IMR-90 (cell line): ENCODE measurements around the gene RAD18. TPM values are rescaled to one million over a fixed set of nuclear protein-coding genes. Genes with fewer than 3 reads are reported as not detected.

Experiments used
- ATAC-seq: fragments of 200-7000 bp; cut with Tn5 transposase; 2 replicates; pipeline ENCODE4 v1.9.1; 2020; ENCODE audit warnings: low read depth, mild to moderate bottlenecking, moderate library complexity
- BruUV-seq: library from RNA; stranded (reverse); fragments of 400-500 nt; replicated peaks from 2 replicates; lab custom pipeline; 2021; lab: Mats Ljungman, UMichigan
- CTCF ChIA-PET: fragments of 300-600 bp; formaldehyde crosslinking; extraction: SDS; loops from one replicate; lab custom pipeline; 2021; ENCODE audit warnings: antibody characterized with exemption; lab: Yijun Ruan, JAX
- POLR2A ChIA-PET: fragments of 300-600 bp; sonication (Branson Sonifier 250); formaldehyde crosslinking; loops from one replicate; lab custom pipeline; 2022; ENCODE audit warnings: antibody characterized with exemption; ENCODE audit not compliant: unreplicated experiment; lab: Charles Lee
- DNase-seq: peaks from one replicate; pipeline ENCODE4 v3.0.0; 2013
- H2AFZ ChIP-seq: replicated peaks from 2 replicates; pipeline ENCODE3; 2013; ENCODE audit warnings: low read length, mild to moderate bottlenecking; ENCODE audit not compliant: poor library complexity
- H2AK5ac ChIP-seq: 2 replicates; pipeline ENCODE4 v1.6.1; 2013; ENCODE audit warnings: low read depth, low read length, inconsistent platforms
- H2AK9ac ChIP-seq: replicated peaks from 2 replicates; pipeline ENCODE3; 2013; ENCODE audit warnings: mild to moderate bottlenecking, low read depth, low read length, moderate library complexity; ENCODE audit not compliant: poor library complexity
- H2BK120ac ChIP-seq: 2 replicates; pipeline ENCODE4 v1.6.1; 2013; ENCODE audit warnings: low read depth, low read length, inconsistent platforms
- H2BK15ac ChIP-seq: 3 replicates; pipeline ENCODE4 v1.6.1; 2013; ENCODE audit warnings: low read depth, low read length, inconsistent platforms
- H2BK20ac ChIP-seq: 2 replicates; pipeline ENCODE4 v1.6.1; 2013; ENCODE audit warnings: low read depth, mild to moderate bottlenecking, inconsistent platforms, low read length, moderate library complexity
- H2BK5ac ChIP-seq: 2 replicates; pipeline ENCODE4 v1.6.1; 2013; ENCODE audit warnings: mild to moderate bottlenecking, low read depth, low read length, inconsistent platforms; ENCODE audit not compliant: poor library complexity, severe bottlenecking
- H3K14ac ChIP-seq: replicated peaks from 2 replicates; pipeline ENCODE4 v1.6.1; 2013; ENCODE audit warnings: low read depth, low read length, inconsistent platforms
- H3K18ac ChIP-seq: 2 replicates; pipeline ENCODE4 v1.6.1; 2013; ENCODE audit warnings: low read depth, low read length, control low read depth
- H3K23ac ChIP-seq: 2 replicates; pipeline ENCODE4 v1.6.1; 2013; ENCODE audit warnings: low read depth, low read length, inconsistent platforms
- H3K27ac ChIP-seq: 2 replicates; pipeline ENCODE4 v1.5.1; 2013; ENCODE audit warnings: mild to moderate bottlenecking, control low read depth, low read length; ENCODE audit not compliant: insufficient read depth
- H3K27me3 ChIP-seq: 2 replicates; pipeline ENCODE4 v1.6.1; 2013; ENCODE audit warnings: low read length; ENCODE audit not compliant: control insufficient read depth, insufficient read depth
- H3K36me3 ChIP-seq: 2 replicates; pipeline ENCODE4 v1.6.1; 2013; ENCODE audit warnings: low read length, mixed read lengths; ENCODE audit not compliant: control insufficient read depth, insufficient read depth
- H3K4ac ChIP-seq: 2 replicates; pipeline ENCODE4 v1.6.1; 2013; ENCODE audit warnings: low read depth, low read length, inconsistent platforms
- H3K4me1 ChIP-seq: 2 replicates; pipeline ENCODE4 v1.6.1; 2013; ENCODE audit warnings: low read length, mixed read lengths; ENCODE audit not compliant: control insufficient read depth, insufficient read depth
- H3K4me2 ChIP-seq: 2 replicates; pipeline ENCODE4 v1.6.1; 2013; ENCODE audit warnings: low read depth, mild to moderate bottlenecking, control low read depth, low read length, moderate library complexity
- H3K4me3 ChIP-seq: 2 replicates; pipeline ENCODE4 v1.5.1; 2013; ENCODE audit warnings: low read depth, mild to moderate bottlenecking, control low read depth, low read length, moderate library complexity; ENCODE audit not compliant: insufficient read depth
- H3K56ac ChIP-seq: 2 replicates; pipeline ENCODE4 v1.6.1; 2013; ENCODE audit warnings: low read length, inconsistent platforms; ENCODE audit not compliant: insufficient read depth; ENCODE audit errors: extremely low read depth
- H3K79me1 ChIP-seq, 2 experiments: 2 replicates each; pipeline ENCODE4 v1.6.1; 2013; ENCODE audit warnings: low read length in 2 of 2, inconsistent platforms in 1 of 2, low read depth in 1 of 2
- H3K9ac ChIP-seq: 2 replicates; pipeline ENCODE4 v1.6.1; 2013; ENCODE audit warnings: low read depth, low read length, control low read depth
- H3K9me1 ChIP-seq: 2 replicates; pipeline ENCODE4 v1.6.1; 2013; ENCODE audit warnings: low read length, inconsistent platforms; ENCODE audit not compliant: insufficient read depth
- H3K9me3 ChIP-seq: 2 replicates; pipeline ENCODE4 v1.6.1; 2013; ENCODE audit warnings: low read length; ENCODE audit not compliant: control insufficient read depth, insufficient read depth
- H4K20me1 ChIP-seq: 2 replicates; pipeline ENCODE4 v1.6.1; 2013; ENCODE audit warnings: low read length, inconsistent platforms; ENCODE audit not compliant: insufficient read depth
- H4K5ac ChIP-seq: 2 replicates; pipeline ENCODE4 v1.6.1; 2013; ENCODE audit warnings: mild to moderate bottlenecking, low read depth, low read length, control low read depth
- H4K8ac ChIP-seq, 2 experiments: 2 replicates each; pipeline ENCODE4 v1.6.1; 2013; ENCODE audit warnings: low read depth in 2 of 2, low read length in 2 of 2, control low read depth in 1 of 2, inconsistent platforms in 1 of 2
- H4K91ac ChIP-seq: 2 replicates; pipeline ENCODE4 v1.6.1; 2013; ENCODE audit warnings: low read depth, low read length, inconsistent platforms; ENCODE audit not compliant: insufficient read depth
- BHLHE40 ChIP-seq: fragments of 150-350 bp; IDR thresholded peaks from 2 replicates; pipeline ENCODE4 v1.6.1; 2016; ENCODE audit warnings: mild to moderate bottlenecking, low read depth, low read length
- CEBPB ChIP-seq: IDR thresholded peaks from 2 replicates; pipeline ENCODE4 v1.6.1; 2012; ENCODE audit warnings: low read depth, low read length, improper control_type of control experiment
- CHD1 ChIP-seq: IDR thresholded peaks from 2 replicates; pipeline ENCODE4 v1.6.1; 2012; ENCODE audit warnings: low read depth, low read length, improper control_type of control experiment
- CTCF ChIP-seq: conservative IDR thresholded peaks from 2 replicates; pipeline ENCODE4 v1.5.1; 2012; ENCODE audit warnings: mild to moderate bottlenecking, low read depth, low read length, improper control_type of control experiment
- FOS ChIP-seq: fragments of 150-350 bp; IDR thresholded peaks from 2 replicates; pipeline ENCODE4 v1.6.1; 2016; ENCODE audit warnings: low read depth, low read length
- MAZ ChIP-seq: IDR thresholded peaks from 2 replicates; pipeline ENCODE4 v1.6.1; 2012; ENCODE audit warnings: low read depth, mild to moderate bottlenecking, low read length, improper control_type of control experiment, moderate library complexity, borderline replicate concordance
- NFE2L2 ChIP-seq: fragments of 150-350 bp; IDR thresholded peaks from 2 replicates; pipeline ENCODE4 v1.6.1; 2016; ENCODE audit warnings: low read depth, mild to moderate bottlenecking, low read length
- POLR2A ChIP-seq: IDR thresholded peaks from 2 replicates; pipeline ENCODE4 v1.6.1; 2012; ENCODE audit warnings: mild to moderate bottlenecking, low read depth, low read length
- RCOR1 ChIP-seq: IDR thresholded peaks from 2 replicates; pipeline ENCODE4 v1.6.1; 2012; ENCODE audit warnings: mild to moderate bottlenecking, low read length, improper control_type of control experiment; ENCODE audit not compliant: insufficient replicate concordance
- WGBS, 2 experiments: methylation state at CpG; one replicate each; pipeline versions ENCODE4 v1.1.5 to v1.1.7; 2013; ENCODE audit warnings: missing lambda C conversion rate in 2 of 2; ENCODE audit not compliant: insufficient read length in 1 of 2; ENCODE audit errors: extremely low coverage in 2 of 2; 5-methylcytosine and 5-hydroxymethylcytosine counted together
- dilution Hi-C: fragments of 300-500 bp; cut with HindIII; formaldehyde crosslinking; loops from one replicate; pipeline ENCODE4 v1.14.3; 2018; ENCODE audit warnings: low sequenced_read_pairs; ENCODE audit not compliant: unreplicated experiment
- in situ Hi-C: fragments of 300-500 bp; cut with MboI; formaldehyde crosslinking; loops from 3 replicates; pipeline ENCODE4 v1.14.3; 2019; ENCODE audit warnings: low sequenced_read_pairs, inconsistent platforms, mixed read lengths
- intact Hi-C: fragments of 100-400 bp; cut with micrococcal nuclease; formaldehyde crosslinking; loops from 2 replicates; pipeline ENCODE4 v1.10.0; 2022
- polyA plus RNA-seq, 3 experiments: library from polyadenylated mRNA; depleted of rRNA; stranded (reverse); fragments of >200 nt; gene quantifications; 2 replicates each; pipeline ENCODE4 v1.2.3, GENCODE V29; 2012; ENCODE audit warnings: low replicate concordance in 1 of 3
- total RNA-seq: library from RNA; depleted of rRNA; stranded (reverse); fragments of >200 nt; gene quantifications from 2 replicates; pipeline ENCODE4 v1.2.3, GENCODE V29; 2012

The RAD18 gene
- total and polyA plus RNA-seq, 2 of the 4 experiments (the other 2 are of a cell fraction): 8.2 to 17.2 TPM

- H3K27ac ChIP-seq: no peak overlapping the region
- H4K8ac ChIP-seq: peak overlapping the region in 1 of 2 experiments; percentile 38; a peak in 1 of 4 replicates
- POLR2A ChIA-PET: interaction anchor here (1.1 kb wide), 1 partner anchor 11 kb away, joined by 7 read pairs; no protein-coding TSS in a partner anchor
- H2AFZ ChIP-seq: peak overlapping the region; percentile 13
- no peaks in the 10 kb centered on the region for H3K79me1 ChIP-seq
- TF ChIP-seq POLR2A (no peak), FOS (no peak), NFE2L2 (no peak), CEBPB (no peak), RCOR1 (no peak), CTCF (no peak), MAZ (no peak), CHD1 (no peak), BHLHE40 (no peak)
- intact Hi-C loops: loop anchor here (10.0 kb wide), 1 partner anchor 395 kb away; no protein-coding TSS in a partner anchor
- no peak overlapping the region; the same call in 1 of the 2 replicates for H3K23ac ChIP-seq
- peak overlapping the region; percentile 52 for H2AK9ac ChIP-seq
- ATAC-seq (no peak), DNase-seq (peak; percentile 38)
- peak overlapping the region; percentile 66 for H3K4ac ChIP-seq
- peak overlapping the region; percentile 44 for H2BK120ac ChIP-seq
- peak overlapping the region; percentile 86 for H2BK20ac ChIP-seq
- dilution Hi-C loops: no loop called here
- in situ Hi-C loops: no loop called here
- no peak overlapping the region for H3K56ac ChIP-seq
- peak overlapping the region; percentile 69 for H4K91ac ChIP-seq
- no peaks in the 10 kb centered on the region for H3K27me3 ChIP-seq
- peak overlapping the region; percentile 52; the same call in 1 of the 2 replicates for H4K5ac ChIP-seq
- H2BK5ac ChIP-seq: peak overlapping the region; percentile 45
- peaks cover 7% of the 10 kb centered on the region for H3K4me1 ChIP-seq
- CTCF ChIA-PET: interaction anchor here (0.6 to 1.0 kb wide), 2 partner anchors 49 to 70 kb away, joined by 3 to 4 read pairs; no protein-coding TSS in a partner anchor
- no peaks in the 10 kb centered on the region for H4K20me1 ChIP-seq
- no peak overlapping the region for H3K4me3 ChIP-seq
- H3K14ac ChIP-seq: peak overlapping the region; percentile 60; the same call in 1 of the 2 replicates
- H3K36me3 ChIP-seq: no peaks in the 10 kb centered on the region
- H2BK15ac ChIP-seq: peak overlapping the region; percentile 88; the same call in 2 of the 3 replicates
- H3K4me2 ChIP-seq: no peak overlapping the region
- H3K9me1 ChIP-seq: peaks cover 23% of the 10 kb centered on the region
- no TSS peak for BruUV-seq
- peak overlapping the region; percentile 43 for H2AK5ac ChIP-seq
- H3K18ac ChIP-seq: peak overlapping the region; percentile 50; the same call in 1 of the 2 replicates
- no peak overlapping the region for H3K9ac ChIP-seq
- no peaks in the 10 kb centered on the region for H3K9me3 ChIP-seq
- 96% methylated on average over 7 of the region's 9 CpGs; no CpG with 5 or more reads in 1 of the 2 experiments for WGBS, 2 experiments
These were observed 123.5 kb downstream of the RAD18 start for GRCh38 chr3:8839607-8840325.
